CD4-positive, alpha-beta T cell treated with Interleukin-10 for 1 hour (primary cell): ENCODE results near the gene GSS.

ENCODE experiments used
- DNase-seq: peaks from one replicate; pipeline ENCODE4 v3.0.0-alpha.2; 2020

Gene GSS

DNA sequence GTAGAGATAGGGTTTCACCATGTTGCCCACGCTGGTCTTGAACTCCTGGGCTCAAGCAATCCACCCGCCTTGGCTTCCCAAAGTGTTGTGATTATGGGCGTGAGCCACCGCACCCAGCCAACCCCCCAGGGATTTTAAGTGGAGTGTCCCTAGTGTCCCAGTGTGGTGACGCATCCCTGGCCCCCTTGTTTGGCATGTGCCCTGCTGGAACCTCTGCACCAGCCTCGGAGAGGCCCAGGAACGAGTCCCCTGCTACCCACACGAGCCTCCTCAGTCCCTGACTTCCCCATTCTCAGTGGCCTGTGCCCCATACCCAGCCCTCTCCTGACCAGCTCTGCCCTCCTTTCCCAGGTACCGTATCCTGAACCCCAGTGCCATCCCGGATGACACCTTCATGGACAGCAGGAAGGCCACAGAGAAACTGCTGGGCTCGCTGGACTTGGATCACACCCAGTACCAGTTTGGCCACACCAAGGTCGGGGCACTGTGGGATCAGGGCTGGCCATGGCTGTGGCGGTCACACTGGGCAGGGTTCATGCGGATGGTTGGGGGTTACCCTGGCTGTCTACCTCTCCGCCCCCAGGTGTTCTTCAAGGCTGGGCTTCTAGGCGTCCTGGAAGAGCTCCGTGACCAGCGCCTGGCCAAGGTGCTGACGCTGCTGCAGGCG lies 37.3 kb upstream of the GSS start:
- DNase-seq = no peak

DNA sequence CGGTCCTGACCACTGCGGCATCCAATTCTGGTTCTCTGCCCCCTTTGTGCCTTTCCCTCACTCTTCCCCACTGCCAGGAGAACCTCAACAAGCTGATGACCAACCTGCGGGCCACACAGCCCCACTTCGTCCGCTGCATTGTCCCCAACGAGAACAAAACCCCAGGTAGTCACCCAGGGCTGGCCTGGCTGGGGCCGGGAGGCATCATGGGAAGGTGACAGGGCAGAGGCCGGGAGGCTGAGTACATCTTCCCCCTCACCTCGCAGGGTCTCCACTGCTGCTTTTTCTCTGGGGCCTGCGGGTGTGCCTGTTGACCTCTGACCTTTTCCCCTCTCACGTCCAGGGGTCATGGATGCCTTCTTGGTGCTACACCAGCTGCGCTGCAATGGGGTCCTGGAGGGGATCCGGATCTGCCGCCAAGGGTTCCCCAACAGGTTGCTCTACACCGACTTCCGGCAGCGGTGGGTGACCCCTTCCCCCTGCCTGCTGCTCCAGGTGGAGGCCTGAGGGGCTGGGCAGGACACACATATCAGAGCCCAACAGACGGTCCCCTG lies 35.1 kb upstream of the GSS start:
- no peak for DNase-seq

DNA sequence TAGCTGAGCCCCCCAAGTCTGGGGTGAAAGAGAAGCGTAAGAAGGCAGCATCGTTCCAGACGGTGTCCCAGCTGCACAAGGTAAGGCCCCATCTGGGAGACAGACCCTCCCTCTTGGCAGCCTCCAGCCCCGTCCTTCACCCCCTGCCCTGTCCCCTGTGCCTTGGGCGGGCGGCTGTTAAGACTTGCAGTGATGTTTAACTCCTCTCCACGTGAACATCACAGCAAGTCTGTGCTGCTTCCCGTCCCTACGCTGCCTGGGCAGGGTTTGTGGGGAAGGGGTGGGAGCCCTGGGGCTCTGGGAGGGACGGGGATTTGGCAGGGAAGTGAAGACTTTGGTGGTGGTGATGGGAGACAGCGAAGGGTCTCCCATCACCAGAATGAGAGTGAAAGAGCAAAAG lies 34.6 kb upstream of the GSS start:
- no peak for DNase-seq

DNA sequence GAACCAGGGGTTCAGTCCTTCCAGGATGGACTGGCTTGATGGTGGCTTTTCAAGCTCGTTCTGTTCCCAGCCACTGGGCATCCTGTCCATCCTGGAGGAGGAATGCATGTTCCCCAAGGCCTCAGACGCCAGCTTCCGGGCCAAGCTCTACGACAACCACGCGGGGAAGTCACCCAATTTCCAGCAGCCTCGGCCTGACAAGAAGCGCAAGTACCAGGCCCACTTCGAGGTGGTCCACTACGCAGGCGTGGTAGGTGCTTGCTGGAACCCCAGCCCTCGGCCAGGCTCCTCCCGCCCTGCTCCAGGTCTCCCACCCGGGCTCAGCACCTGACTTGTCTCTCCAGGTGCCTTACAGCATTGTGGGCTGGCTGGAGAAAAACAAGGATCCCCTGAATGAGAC lies 34.1 kb upstream of the GSS start:
- DNase-seq = no peak

DNA sequence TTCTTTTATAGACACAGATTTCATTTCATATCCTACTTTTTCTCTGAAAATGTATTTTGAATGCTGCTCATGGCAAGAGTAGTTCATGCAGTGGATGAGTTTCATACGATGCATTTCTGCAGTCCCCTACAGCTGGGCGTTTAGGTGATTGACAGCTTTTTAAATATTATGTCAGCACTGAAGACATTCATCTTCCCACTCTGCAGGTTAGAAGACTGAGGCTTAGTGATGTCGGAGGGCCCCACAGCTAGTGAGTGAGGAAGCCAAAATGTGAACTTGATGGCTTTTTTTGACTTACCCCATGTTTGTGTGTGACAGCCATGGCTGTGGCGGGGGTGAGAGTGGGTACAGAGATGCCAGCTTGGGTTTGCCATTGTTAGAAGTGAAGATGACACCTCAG lies 33.5 kb upstream of the GSS start:
- no peak for DNase-seq

DNA sequence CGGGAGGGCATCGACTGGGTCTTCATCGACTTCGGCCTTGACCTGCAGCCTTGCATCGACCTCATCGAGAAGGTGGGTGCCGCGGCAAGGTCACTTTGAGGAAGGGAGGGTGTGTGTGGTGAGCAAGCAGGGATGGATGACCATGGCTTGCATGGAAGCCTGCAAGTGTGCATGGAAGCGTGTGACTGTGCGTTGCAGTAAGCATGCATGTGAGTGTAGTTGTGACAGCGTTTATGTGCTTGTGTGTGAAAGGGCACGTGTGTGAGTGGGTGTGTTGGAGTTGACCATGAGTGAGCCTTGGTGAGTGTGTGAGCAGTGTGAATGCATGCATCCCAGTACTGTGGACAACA lies 32.6 kb upstream of the GSS start:
- no peak for DNase-seq

DNA sequence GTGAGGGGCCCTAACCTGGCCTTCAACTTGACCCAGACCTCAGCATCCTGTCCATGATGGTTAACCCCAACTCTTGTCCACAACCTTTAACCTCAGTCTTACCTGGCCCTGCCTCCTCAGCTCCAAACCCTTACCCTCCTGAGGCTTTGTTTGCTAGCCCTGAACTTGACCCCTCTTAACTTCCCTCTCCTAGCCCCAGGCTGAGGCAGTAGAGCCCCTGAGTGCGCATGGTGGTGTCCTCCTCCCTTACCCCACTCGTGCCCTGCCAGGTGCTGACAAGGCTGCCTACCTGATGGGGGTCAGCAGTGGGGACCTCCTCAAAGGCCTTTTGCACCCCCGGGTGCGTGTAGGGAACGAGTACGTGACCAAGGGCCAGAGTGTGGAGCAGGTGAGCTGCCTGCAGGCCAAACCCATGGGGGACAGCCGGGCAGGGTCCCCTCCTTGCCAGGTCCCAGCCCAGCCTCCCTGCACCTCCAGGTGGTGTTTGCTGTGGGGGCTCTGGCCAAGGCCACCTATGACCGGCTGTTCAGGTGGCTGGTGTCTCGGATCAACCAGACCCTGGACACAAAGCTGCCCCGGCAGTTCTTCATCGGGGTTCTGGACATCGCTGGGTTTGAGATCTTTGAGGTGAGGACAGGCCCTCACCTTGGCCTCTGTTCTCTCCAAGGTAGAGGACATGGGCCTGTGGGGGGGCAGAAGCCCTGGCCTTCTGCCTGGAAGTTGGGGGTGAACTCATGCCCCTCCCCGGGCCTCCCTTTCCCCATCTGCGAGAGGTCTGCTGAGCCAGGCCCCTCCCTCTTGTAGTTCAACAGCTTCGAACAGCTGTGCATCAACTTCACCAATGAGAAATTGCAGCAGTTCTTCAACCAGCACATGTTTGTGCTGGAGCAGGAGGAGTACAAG lies 31.9 kb upstream of the GSS start:
- DNase-seq = no peak

DNA sequence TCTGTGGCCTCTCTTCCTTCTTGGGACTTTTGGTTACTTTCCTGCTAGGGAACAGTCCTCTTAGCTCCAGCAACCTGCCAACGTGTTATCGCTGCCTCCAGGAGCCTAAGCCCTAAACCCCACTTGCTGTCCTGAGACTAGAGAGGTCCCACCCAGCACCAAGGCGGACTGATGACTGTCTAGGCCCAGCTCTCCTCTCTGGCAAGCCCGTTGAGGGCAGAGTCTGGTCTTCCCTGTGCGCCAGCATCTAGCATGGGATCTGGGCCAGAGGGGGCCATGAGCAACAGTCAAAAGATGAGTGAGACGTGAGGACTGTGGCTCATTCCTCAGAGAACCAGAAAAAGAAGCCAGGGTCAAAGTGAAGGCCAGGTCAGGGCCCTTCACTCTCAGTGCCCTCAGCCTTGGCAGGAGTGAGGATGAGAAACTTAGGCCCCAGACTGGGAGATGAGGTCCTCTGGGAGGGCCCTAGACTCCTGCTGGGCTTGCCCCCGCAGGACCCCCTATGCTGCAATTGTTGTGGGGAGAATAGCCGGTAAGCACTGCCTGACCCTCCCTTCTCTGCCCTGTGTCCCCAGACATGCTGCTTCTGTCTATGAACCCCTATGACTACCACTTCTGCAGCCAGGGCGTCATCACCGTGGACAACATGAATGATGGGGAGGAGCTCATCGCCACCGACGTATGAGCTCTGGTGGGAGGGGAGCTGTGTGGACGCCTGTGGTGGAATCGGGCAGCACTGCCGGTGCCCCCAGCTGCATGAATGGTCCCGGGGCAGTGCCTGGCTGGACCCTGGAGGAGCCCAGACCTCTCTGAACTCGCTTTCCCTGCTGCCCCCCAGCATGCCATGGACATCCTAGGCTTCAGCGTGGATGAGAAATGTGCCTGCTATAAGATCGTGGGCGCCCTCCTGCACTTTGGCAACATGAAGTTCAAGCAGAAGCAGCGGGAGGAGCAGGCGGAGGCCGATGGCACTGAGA lies 31.0 kb upstream of the GSS start:
- no peak for DNase-seq

DNA sequence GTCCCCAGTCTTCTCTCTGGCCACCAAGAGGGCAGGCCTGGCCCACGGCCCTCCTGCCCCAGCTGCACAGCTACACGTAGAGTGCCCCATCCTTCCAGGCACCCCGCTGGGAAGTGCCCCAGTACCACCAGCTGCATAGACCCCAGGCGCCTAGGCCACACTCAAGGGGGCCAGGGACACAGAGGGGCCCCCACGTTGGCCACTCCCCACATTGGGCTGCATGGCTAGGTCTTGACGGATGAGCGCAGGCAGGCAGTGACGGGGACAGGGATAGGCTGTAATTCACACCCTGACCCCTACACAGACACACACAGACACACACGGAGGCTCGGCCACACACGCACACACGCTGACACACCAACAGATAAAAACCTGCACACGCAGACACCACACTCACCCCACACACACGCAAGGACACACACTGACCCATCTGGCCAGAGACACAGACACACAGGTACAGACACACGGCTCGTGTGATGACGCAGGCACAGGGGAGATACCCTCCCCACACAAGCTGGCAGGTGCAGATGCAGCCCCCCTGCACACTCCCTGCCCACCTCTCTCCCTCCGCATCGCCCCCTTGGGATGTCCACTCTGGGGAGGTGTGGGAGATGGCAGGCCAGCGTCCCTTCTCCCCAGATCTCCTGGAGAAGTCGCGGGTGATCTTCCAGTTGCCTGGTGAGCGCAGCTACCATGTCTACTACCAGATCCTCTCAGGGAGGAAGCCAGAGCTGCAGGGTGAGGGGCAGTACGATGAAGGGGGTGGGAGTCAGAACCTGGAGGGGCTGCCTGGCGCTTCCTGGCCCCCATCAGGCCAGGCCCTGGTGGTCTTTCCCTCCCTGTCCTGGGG lies 30.1 kb upstream of the GSS start:
- DNase-seq = no peak

DNA sequence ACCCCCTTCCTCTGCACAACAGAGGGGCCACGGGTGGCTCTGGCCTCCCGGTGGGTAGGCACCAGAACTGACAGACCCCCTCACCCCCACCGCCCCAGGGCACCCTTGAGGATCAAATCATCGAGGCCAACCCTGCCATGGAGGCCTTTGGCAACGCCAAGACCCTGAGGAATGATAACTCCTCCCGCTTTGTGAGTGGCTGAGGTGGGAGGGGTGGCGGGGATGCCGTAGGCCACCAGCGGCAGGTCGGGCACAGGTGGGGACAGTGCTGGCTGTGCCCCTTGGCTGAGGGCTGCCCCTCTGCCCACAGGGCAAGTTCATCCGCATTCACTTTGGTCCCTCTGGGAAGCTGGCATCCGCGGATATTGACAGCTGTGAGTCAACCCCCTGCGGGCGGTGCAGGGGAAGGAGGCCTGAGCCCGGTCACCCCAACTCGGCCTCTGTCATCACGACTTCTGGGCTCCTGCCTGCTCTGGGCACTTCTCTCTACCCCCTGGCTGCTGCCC lies 29.2 kb upstream of the GSS start:
- no peak for DNase-seq

DNA sequence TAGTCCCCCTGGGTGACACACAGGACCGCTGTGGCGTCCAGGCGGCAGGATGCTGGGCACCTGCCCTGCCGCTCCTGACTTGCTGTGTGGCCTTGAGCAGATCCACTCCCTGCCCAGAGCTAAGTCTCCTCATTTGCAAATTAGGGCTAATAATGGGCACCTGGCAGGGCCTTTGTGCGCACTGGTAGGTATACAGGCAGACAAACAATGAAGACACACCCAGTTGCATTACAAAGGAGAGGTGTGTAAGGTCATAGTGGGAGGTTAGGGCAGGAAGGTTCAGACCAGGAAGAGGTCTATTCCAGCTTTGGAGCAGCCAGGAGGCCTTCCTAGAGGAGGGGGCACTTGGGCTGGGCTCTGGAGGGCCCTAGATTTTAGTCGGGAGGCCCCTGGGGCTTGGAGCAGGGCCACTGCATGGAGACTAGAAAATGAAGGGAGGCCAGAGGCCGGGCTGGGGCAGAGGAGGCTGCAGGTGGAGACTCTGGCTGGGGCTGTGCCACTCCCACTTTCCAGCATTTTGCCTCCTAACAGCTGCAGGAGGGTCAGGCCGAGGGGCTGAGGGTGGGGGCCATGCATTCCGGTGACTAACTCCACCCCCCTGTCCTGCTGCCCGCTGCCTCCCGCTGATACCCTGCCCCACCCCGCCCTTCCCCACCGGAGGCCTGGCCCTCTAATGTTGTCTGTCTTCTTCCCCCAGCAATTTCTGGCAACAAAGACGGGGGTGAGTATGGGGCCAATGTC lies 28.6 kb upstream of the GSS start:
- no peak for DNase-seq

DNA sequence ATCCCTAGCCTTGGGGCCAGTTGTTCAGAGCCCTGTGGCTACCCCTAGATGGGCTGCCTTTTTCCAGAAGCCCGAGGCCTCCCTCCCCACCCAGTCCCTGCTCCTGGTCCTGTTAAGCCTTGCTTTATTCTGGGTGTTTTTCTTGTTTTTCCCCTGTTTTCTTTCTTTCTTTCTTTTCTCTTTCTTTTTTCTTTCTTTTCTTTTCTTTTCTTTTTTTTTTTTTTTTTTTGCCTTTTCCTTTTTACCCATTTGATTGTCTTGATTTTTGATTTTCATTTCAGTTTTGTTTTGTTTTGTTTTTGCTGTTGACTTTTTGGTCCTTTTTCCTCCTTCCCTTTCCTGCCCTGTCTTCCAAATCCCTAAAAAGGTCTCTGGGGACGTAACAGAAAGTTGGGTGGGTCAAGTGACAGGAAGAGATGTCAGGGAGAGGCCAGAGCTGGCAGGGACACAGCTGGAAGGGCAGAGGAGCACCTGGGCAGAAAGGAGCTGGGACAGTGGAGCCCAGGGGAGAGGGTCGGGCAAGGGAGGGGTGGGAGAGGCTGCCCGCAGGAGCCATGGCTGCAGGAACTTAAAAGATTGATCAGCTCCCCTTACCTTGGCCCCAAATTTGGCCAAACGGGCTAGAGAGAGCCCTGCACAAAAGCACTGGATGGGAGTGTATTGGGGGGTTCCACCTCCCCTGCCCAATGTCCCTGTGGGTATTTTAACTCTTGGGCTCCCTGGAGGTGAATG lies 27.6 kb upstream of the GSS start:
- DNase-seq = no peak

DNA sequence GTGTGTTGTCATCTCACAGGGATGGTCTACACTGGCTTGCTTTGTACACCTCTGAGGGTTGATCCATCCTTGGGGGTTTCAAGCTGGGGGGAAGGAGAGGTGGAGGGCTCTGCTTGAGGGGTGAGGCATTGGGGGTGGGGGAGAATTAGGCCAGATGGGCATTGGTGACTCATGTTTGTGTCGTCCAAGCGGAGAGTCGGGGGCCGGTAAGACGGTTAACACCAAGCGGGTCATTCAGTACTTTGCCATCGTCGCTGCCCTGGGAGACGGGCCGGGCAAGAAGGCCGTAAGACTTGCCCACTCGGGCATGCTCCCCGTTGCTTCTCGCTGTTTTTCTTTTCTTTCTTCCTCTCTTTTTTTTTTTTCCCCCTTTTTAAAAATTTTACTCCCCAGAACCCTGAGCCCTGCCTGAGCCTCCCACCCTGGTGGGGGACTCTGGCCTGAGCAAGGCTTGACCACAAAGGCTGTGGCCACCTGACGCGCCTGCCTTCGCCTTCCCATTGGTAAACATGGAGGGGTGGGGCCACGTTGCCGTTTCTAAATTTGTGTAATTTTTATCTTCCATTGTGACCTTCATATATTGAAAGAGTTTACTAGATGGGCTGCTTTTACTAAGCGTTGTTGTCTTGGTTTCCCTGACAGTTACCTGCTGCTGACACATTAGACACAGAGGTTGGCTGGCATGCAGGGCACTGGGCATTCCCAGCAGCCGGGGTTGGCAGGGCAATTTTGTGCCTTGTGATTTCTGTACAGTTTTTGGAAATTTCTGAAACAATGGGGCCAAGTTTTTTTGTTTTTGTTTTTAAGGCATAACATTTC lies 26.9 kb upstream of the GSS start:
- DNase-seq = no peak

DNA sequence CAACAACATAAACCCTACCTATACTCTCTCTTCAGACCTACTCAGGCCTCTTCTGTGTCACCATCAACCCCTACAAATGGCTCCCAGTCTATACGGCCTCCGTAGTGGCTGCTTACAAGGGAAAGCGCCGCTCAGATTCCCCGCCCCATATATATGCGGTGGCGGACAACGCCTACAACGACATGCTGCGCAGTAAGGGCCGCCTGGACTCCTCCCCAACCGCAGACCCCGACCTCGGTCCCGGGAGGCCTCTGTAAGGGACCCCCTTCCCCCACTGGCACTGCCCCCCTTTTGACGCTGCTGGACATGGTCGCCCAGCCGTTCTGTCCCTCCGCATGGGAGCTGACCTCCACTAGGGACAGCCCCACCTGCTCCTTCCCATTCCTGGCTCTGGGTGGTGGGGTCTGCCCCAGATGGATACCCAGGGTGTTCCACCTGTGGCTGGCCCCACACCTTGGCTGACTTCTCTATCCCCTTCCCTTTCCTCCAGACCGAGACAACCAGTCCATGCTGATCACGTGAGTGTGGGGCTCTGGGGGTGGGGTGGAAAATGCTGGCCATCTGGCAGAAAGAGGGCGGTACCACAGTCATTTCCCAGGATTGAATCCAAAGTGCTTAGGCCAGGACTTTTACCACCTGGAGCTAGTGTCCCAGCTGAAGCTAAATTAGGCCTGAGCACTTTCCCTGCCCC lies 25.1 kb upstream of the GSS start:
- no peak for DNase-seq

DNA sequence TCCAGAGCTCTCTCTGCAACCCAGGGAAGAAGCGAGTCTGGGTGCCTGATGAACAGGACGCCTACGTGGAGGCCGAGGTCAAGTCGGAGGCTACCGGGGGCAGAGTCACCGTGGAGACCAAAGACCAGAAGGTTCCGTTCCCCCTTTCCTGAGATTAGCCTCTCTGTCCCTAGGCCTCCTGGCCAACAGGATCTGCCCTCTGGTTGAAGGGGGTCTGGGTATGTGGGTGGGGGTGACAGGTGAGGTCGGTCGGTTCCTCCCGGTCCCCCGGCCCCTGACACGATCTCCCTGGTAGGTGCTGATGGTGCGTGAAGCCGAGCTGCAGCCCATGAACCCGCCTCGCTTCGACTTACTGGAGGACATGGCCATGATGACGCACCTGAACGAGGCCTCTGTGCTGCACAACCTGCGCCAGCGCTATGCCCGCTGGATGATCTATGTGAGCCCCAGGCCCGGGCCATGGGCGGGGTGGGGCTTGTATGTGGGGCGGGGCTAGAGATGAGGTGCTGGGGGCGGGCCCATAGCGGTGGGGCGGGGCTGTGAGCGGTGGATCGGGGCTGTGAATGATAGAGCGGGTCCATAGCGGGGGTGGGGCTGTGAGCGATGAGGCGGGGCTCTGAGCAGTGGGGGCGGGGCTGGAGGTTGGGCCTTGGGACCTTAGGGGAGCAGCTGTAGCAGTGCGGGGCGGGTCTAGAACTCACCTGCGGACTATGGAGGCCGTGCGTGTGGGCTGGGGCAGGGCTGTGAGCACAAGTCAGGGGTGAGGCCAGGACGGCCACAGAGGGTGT lies 24.0 kb upstream of the GSS start:
- no peak for DNase-seq

DNA sequence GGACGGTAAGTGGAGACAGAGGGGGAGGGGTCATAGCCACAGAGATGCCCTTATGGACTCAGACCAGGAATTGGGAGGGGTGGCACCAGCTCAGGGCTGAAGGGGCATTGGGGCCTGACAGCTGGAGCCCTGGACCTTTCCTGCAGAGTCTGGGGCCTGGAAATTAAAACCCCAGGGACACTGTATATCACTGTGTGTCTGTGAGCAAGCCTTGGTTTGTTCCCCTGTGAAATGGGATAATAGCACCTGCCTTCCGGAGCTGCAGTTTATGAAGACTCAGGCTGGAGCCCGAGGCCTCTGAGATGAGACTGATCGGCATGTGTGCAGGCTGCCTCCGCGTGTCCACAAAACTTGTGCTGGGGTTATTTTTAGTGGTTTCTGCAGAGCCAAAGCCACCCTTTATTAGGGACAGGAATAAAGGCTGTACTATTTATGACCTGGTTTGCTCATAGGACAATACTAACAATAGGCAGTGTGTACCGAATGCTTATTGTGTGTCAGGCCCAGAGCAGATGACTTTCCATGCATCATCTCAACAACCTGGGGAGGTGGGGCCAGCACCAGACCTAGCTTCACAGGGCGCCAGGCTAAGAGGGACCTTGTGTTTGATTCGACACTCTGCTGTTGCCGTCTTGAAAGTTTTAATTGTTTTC lies 22.6 kb upstream of the GSS start:
- DNase-seq = no peak

DNA sequence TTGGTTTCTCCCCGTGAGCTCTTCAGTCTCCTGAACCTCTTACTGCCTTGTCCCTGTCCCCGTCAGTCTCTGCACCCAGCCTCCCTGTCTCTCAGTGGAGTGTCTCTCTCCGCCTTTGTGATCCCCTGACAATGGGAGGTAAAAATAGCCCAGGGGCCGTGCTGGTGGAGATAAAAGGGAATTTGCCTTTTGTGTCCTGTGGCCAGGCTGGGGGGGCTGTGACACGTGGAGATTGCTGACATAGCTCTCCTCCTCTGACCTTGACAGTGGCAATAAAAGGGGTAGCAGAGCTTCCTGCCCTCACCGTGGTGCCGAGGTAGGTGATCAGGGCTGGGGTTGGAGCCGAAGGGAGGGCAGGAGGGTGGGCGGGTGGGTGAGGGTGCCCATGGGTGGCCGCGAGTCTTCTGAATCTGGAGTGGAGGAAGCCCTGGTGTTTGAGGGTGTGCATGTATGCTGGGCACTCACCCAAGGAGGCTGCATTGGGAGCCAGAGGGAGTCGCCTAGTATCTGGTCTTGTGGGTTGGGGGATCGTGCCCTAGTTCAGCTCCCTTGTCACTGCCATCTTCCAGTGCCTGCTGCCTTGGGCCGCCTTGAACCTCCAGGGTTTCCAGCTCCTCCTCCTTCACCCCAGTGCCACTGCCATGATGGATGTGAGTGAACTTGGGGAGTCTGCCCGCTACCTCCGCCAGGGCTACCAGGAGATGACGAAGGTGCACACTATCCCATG lies 21.9 kb upstream of the GSS start:
- DNase-seq = no peak
